Activated T-cell treated with anti-CD3 and anti-CD28 coated beads for 48 hours (primary cell): Measurements from ENCODE around the gene RACGAP1.

Experiments
- DNase-seq: peaks from one replicate; pipeline ENCODE4 v3.0.0-alpha.2; 2020; ENCODE audit warnings: low read depth

RACGAP1 gene

DNA sequence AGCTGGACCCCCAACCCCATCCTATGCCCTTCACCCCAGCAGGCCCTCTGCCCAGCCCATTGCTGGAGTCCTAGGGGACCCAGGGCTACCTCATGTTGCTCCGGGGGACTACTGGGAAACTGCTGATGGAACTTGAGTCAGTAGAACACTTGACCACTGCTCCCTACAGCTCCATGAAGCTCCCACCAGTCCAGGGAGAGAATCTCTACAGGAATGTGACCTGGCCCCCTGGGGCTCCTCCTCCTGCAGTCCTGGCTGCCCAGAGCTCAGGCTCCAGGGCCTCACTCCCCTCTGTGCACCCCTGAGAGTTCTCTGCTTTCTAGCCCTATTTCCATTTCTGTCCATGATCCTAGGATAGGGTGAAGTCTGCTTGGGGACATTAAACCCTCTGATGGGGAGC lies 85.6 kb downstream of the RACGAP1 start:
- no peak for DNase-seq

DNA sequence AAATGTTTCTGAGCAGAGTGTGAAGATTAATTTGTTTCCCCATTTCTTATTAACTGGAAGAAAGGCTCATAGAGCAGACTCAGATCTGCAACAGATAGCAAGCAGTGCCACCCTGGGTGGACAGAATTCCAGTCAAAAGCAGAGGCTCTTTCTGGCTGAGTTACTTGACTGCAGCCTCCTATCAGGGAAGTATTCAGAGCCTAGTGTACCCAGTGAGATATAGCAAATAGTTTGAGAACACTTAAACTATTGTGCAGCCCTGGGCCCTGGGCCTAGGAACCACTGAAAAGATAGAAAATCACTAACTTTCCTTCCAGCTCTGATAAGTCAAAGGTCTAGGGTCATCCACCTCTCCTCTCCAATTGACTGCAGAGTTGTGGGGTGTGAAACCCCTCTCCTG lies 86.0 kb downstream of the RACGAP1 start:
- no peak for DNase-seq
